Erythroblast (primary cell): Measurements from ENCODE around the gene ZBTB38.

Experiments used
- GATA1 ChIP-seq: IDR thresholded peaks from 2 replicates; pipeline ENCODE4 v1.6.1; 2011; ENCODE audit warnings: low read depth, mild to moderate bottlenecking, control low read depth, low read length, moderate library complexity
- POLR2A ChIP-seq: IDR thresholded peaks from 2 replicates; pipeline ENCODE4 v1.6.1; 2011; ENCODE audit warnings: mild to moderate bottlenecking, low read length

- TF ChIP-seq GATA1 (no peak), POLR2A (no peak)
Observed at GRCh38 chr3:141406265-141406664, 38.0 kb downstream of the ZBTB38 start.
